Kidney epithelial cell (primary cell): Measurements from ENCODE around the gene MTMR3. TPM values are rescaled to one million over a fixed set of nuclear protein-coding genes. Genes with fewer than 3 reads are reported as not detected.

ENCODE experiments used
- DNase-seq: peaks from one replicate; pipeline ENCODE4 v3.0.0-alpha.2; 2010; ENCODE audit warnings: low read depth
- H3K27me3 ChIP-seq: 2 replicates; pipeline ENCODE4 v1.6.0; 2011; ENCODE audit warnings: low read length; ENCODE audit not compliant: control insufficient read depth, insufficient read depth
- H3K36me3 ChIP-seq: 2 replicates; pipeline ENCODE4 v1.5.1; 2011; ENCODE audit warnings: low read length; ENCODE audit not compliant: control insufficient read depth, insufficient read depth
- H3K4me3 ChIP-seq: 2 replicates; pipeline ENCODE4 v1.5.1; 2011; ENCODE audit warnings: low read depth, mild to moderate bottlenecking, control low read depth, low read length
- CTCF ChIP-seq: IDR thresholded peaks from 2 replicates; pipeline ENCODE4 v1.5.1; 2011; ENCODE audit warnings: mild to moderate bottlenecking, moderate library complexity, low read length, control low read depth, inconsistent platforms; ENCODE audit not compliant: insufficient read depth, poor library complexity, severe bottlenecking
- total RNA-seq: library from RNA; depleted of rRNA; stranded (reverse); fragments of >200 nt; gene quantifications from 2 replicates; pipeline ENCODE4 v1.2.3, GENCODE V29; 2015

Gene MTMR3
- total RNA-seq, 1 donor from 2014 or later, result 31.9 TPM

- DNase-seq, result no peak
- Histone ChIP-seq H3K27me3 (no peaks in the 10 kb centered on the region), H3K36me3 (no peaks in the 10 kb centered on the region)
Measured at GRCh38 chr22:29883775-29884097, 762 bp downstream of the MTMR3 start.

GRCh38 chr22:29885610-29886009, 2.6 kb downstream of the MTMR3 start:
- Histone ChIP-seq H3K4me3 (no peak overlapping the region), H3K36me3 (no peaks in the 10 kb centered on the region), H3K27me3 (no peaks in the 10 kb centered on the region)
- no peak for TF ChIP-seq CTCF
- no peak for DNase-seq

More at GRCh38 chr22:29883775-29884097, 762 bp downstream of the MTMR3 start:
- peak overlapping the region; percentile 97 for H3K4me3 ChIP-seq
- TF ChIP-seq CTCF, result no peak

- Histone ChIP-seq H3K4me3 (no peak overlapping the region), H3K36me3 (no peaks in the 10 kb centered on the region), H3K27me3 (no peaks in the 10 kb centered on the region)
- no peak for TF ChIP-seq CTCF
- no peak for DNase-seq
Measured at GRCh38 chr22:29886596-29886995, 3.6 kb downstream of the MTMR3 start.

- no peaks in the 10 kb centered on the region for H3K36me3 ChIP-seq
- TF ChIP-seq CTCF, result no peak
- no peak for DNase-seq
- no peak overlapping the region for H3K4me3 ChIP-seq
- H3K27me3 ChIP-seq, result no peaks in the 10 kb centered on the region
Measured at GRCh38 chr22:29887358-29887757, 4.4 kb downstream of the MTMR3 start.

GRCh38 chr22:29890760-29891159, 7.8 kb downstream of the MTMR3 start:
- Histone ChIP-seq H3K27me3 (no peaks in the 10 kb centered on the region), H3K36me3 (no peaks in the 10 kb centered on the region), H3K4me3 (no peak overlapping the region)
- TF ChIP-seq CTCF, result no peak
- DNase-seq, result no peak

- no peak for TF ChIP-seq CTCF
- no peaks in the 10 kb centered on the region for H3K36me3 ChIP-seq
- no peak overlapping the region for H3K4me3 ChIP-seq
- H3K27me3 ChIP-seq, result no peaks in the 10 kb centered on the region
- no peak for DNase-seq
Measured at GRCh38 chr22:29892315-29893156, 9.6 kb downstream of the MTMR3 start.
